H9 (cell line): ENCODE data around the gene TGFBR3L. TPM values are rescaled to one million over a fixed set of nuclear protein-coding genes. Genes with fewer than 3 reads are reported as not detected.

ENCODE experiments used
- DNase-seq: peaks from one replicate; pipeline ENCODE4 v3.0.0-alpha.2; 2017
- H2AFZ ChIP-seq: one replicate; pipeline ENCODE4 v1.6.1; 2013; ENCODE audit warnings: mild to moderate bottlenecking, low read length, control low read depth, moderate library complexity
- H2AK5ac ChIP-seq: 2 replicates; pipeline ENCODE4 v1.6.1; 2013; ENCODE audit warnings: low read length, control low read depth, mixed read lengths; ENCODE audit not compliant: insufficient read length
- H2BK120ac ChIP-seq: one replicate; pipeline ENCODE4 v1.6.1; 2013; ENCODE audit warnings: low read depth, mild to moderate bottlenecking, low read length, control low read depth, inconsistent platforms; ENCODE audit not compliant: poor library complexity, severe bottlenecking
- H2BK12ac ChIP-seq: 2 replicates; pipeline ENCODE4 v1.6.1; 2013; ENCODE audit warnings: low read length, control low read depth, mixed read lengths, low read depth; ENCODE audit not compliant: insufficient read length
- H2BK15ac ChIP-seq: 2 replicates; pipeline ENCODE4 v1.6.1; 2013; ENCODE audit warnings: low read depth, low read length, control low read depth
- H2BK20ac ChIP-seq: one replicate; pipeline ENCODE4 v1.6.1; 2013; ENCODE audit warnings: low read depth, mild to moderate bottlenecking, low read length, control low read depth, inconsistent platforms; ENCODE audit not compliant: poor library complexity, severe bottlenecking
- H2BK5ac ChIP-seq: 2 replicates; pipeline ENCODE4 v1.6.1; 2013; ENCODE audit warnings: low read length, control low read depth, mixed read lengths; ENCODE audit not compliant: insufficient read length
- H3K14ac ChIP-seq: 2 replicates; pipeline ENCODE4 v1.6.1; 2013; ENCODE audit warnings: low read length, control low read depth; ENCODE audit not compliant: insufficient read depth
- H3K18ac ChIP-seq: 2 replicates; pipeline ENCODE4 v1.6.1; 2013; ENCODE audit warnings: low read depth, mild to moderate bottlenecking, mixed read lengths, low read length, control low read depth; ENCODE audit not compliant: insufficient read length
- H3K23ac ChIP-seq: 2 replicates; pipeline ENCODE4 v1.6.1; 2013; ENCODE audit warnings: low read length, control low read depth, mixed read lengths, low read depth; ENCODE audit not compliant: insufficient read length
- H3K23me2 ChIP-seq: 2 replicates; pipeline ENCODE4 v1.6.1; 2013; ENCODE audit warnings: low read depth, mild to moderate bottlenecking, mixed read lengths, low read length, control low read depth; ENCODE audit not compliant: insufficient read length, poor library complexity, severe bottlenecking
- H3K27ac ChIP-seq: 2 replicates; pipeline ENCODE4 v1.5.1; 2013; ENCODE audit warnings: low read length, control low read depth, mixed read lengths, low read depth; ENCODE audit not compliant: insufficient read length
- H3K27me3 ChIP-seq: 2 replicates; pipeline ENCODE4 v1.6.1; 2013; ENCODE audit warnings: low read length, control low read depth, inconsistent platforms; ENCODE audit not compliant: insufficient read depth
- H3K4ac ChIP-seq: 2 replicates; pipeline ENCODE4 v1.6.1; 2013; ENCODE audit warnings: low read depth, mild to moderate bottlenecking, control low read depth, inconsistent platforms, low read length, moderate library complexity
- H3K4me1 ChIP-seq: 2 replicates; pipeline ENCODE4 v1.6.1; 2013; ENCODE audit warnings: low read length, control low read depth, inconsistent platforms; ENCODE audit not compliant: insufficient read depth
- H3K4me2 ChIP-seq: 2 replicates; pipeline ENCODE4 v1.6.1; 2013; ENCODE audit warnings: low read length, control low read depth, mixed read lengths; ENCODE audit not compliant: insufficient read length, insufficient read depth
- H3K56ac ChIP-seq: 2 replicates; pipeline ENCODE4 v1.6.1; 2013; ENCODE audit warnings: low read depth, mild to moderate bottlenecking, mixed read lengths, low read length, control low read depth; ENCODE audit not compliant: insufficient read length
- H3K79me1 ChIP-seq: 2 replicates; pipeline ENCODE4 v1.6.1; 2013; ENCODE audit warnings: low read depth, mild to moderate bottlenecking, moderate library complexity, low read length, control low read depth, inconsistent platforms; ENCODE audit not compliant: insufficient read depth, poor library complexity, severe bottlenecking
- H3K79me2 ChIP-seq: 2 replicates; pipeline ENCODE4 v1.6.1; 2013; ENCODE audit warnings: low read length, control low read depth, inconsistent platforms; ENCODE audit not compliant: insufficient read depth
- H3K9ac ChIP-seq: 2 replicates; pipeline ENCODE4 v1.6.1; 2013; ENCODE audit warnings: low read length, control low read depth, mixed read lengths; ENCODE audit not compliant: insufficient read length; ENCODE audit errors: extremely low read depth
- H3K9me3 ChIP-seq: one replicate; pipeline ENCODE4 v1.6.1; 2013; ENCODE audit warnings: low read depth, low read length, inconsistent platforms; ENCODE audit not compliant: control insufficient read depth
- H3T11ph ChIP-seq: one replicate; pipeline ENCODE4 v1.6.1; 2013; ENCODE audit warnings: mild to moderate bottlenecking, low read length, control low read depth, inconsistent platforms
- H4K20me1 ChIP-seq: one replicate; pipeline ENCODE4 v1.6.1; 2013; ENCODE audit not compliant: control insufficient read depth, insufficient read length, insufficient read depth
- H4K5ac ChIP-seq: 2 replicates; pipeline ENCODE4 v1.6.1; 2013; ENCODE audit warnings: low read depth, mild to moderate bottlenecking, mixed read lengths, low read length, control low read depth; ENCODE audit not compliant: insufficient read length
- H4K8ac ChIP-seq: replicated peaks from 2 replicates; pipeline ENCODE4 v1.6.1; 2013; ENCODE audit warnings: low read length, control low read depth, mixed read lengths, low read depth; ENCODE audit not compliant: insufficient read length
- H4K91ac ChIP-seq: 2 replicates; pipeline ENCODE4 v1.6.1; 2013; ENCODE audit warnings: low read depth, mild to moderate bottlenecking, moderate library complexity, mixed read lengths, low read length, control low read depth; ENCODE audit not compliant: insufficient read length
- H3K27ac Mint-ChIP-seq, 3 experiments: 2 replicates in 2 of 3; 3 replicates in 1 of 3; pipeline ENCODE4 v1.8.0; 2020 to 2021; ENCODE audit warnings: mixed read lengths in 3 of 3, mild to moderate bottlenecking in 1 of 3, moderate library complexity in 1 of 3
- H3K27me3 Mint-ChIP-seq: 2 replicates; pipeline ENCODE4 v1.8.0; 2021; ENCODE audit warnings: low read depth, mild to moderate bottlenecking, moderate library complexity, mixed read lengths
- H3K36me3 Mint-ChIP-seq, 3 experiments: 2 replicates in 2 of 3; 3 replicates in 1 of 3; pipeline ENCODE4 v1.8.0; 2020 to 2021; ENCODE audit warnings: low read depth in 3 of 3, mixed read lengths in 3 of 3; ENCODE audit not compliant: insufficient read depth in 1 of 3
- H3K4me1 Mint-ChIP-seq, 2 experiments: 2 replicates each; pipeline ENCODE4 v1.8.0; 2020; ENCODE audit warnings: mixed read lengths in 2 of 2
- H3K4me3 Mint-ChIP-seq, 2 experiments: 2 replicates in 1 of 2; 3 replicates in 1 of 2; pipeline ENCODE4 v1.8.0; 2020 to 2021; ENCODE audit warnings: mild to moderate bottlenecking in 2 of 2, mixed read lengths in 2 of 2, moderate library complexity in 1 of 2
- H3K9me3 Mint-ChIP-seq, 2 experiments: 2 replicates in 1 of 2; 3 replicates in 1 of 2; pipeline ENCODE4 v1.8.0; 2020; ENCODE audit warnings: mild to moderate bottlenecking in 2 of 2, mixed read lengths in 2 of 2, moderate library complexity in 1 of 2
- CTCF ChIP-seq: fragments of 200-600 bp; sonication (generic); conservative IDR thresholded peaks from 3 replicates; pipeline ENCODE4 v1.8.0; 2021; ENCODE audit warnings: antibody characterized with exemption, mild to moderate bottlenecking
- WGBS: extraction: QIAGEN DNeasy Blood & Tissue Kit; methylation state at CpG from one replicate; pipeline ENCODE4 v1.1.7; 2013; ENCODE audit warnings: missing lambda C conversion rate, low lambda C conversion rate, mixed read lengths; ENCODE audit not compliant: insufficient read length; ENCODE audit errors: extremely low coverage; 5-methylcytosine and 5-hydroxymethylcytosine counted together
- total RNA-seq: library from RNA; stranded (reverse); gene quantifications from 2 replicates; pipeline ENCODE4 v1.2.1, GENCODE V29; 2021

The TGFBR3L gene
- total RNA-seq, 1 experiment from 2014 or later = 5.5 TPM

DNA sequence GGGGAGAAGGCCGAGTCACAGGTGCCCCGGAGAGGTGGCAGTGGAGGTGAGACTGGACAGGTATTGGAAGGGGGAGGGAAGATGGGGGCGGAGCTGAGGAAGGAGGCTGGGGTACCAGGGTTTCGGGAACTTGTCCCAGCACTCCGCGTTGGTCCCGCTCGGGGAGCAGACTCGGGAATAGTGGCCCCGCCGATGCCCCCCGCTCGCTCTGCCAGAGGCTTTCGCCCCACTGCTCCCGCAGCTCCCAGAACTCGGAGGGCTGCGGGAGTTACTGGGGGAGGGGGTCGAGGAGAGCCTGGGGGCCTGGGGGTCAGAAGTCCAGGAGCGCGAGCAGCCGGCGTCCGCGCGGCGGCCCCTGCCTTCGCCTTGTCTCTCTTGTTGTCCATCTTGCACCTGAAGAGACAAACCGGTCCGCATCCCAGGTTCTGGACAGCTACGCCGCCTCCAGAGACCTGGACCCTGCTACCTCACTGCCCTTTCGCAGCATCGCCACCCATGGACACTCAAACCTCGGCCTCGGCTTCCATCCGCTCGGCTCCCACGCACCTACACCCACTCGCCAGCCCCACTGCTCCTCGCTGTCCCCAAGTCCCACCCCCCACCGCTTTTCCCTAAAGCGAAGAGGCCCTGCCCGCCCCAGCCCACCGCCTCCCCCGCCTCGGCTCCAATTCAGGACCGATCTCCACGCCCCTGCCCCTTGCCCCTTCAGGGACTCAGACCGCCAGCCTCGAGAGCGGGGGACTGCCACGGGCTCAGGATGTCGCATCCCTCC, 41.1 kb upstream of the TGFBR3L start:
- Histone ChIP-seq H3K18ac (peak overlapping the region; percentile 75), H2AK5ac (no peak overlapping the region), H3K9ac (peak overlapping the region; percentile 20), H3K4me2 (peak overlapping the region; percentile 71), H2AFZ (no peak overlapping the region), H4K8ac (no peak overlapping the region), H3K27me3 (peaks cover 1% of the 10 kb centered on the region; the same call in 1 of the 2 replicates), H3K14ac (peak overlapping the region; percentile 88), H4K91ac (no peak overlapping the region), H3K27ac (no peak overlapping the region), H2BK120ac (no peak overlapping the region), H3T11ph (no peak overlapping the region), H3K56ac (no peak overlapping the region), H4K20me1 (no peaks in the 10 kb centered on the region), H3K23me2 (peaks cover 19% of the 10 kb centered on the region), H2BK20ac (no peak overlapping the region), H2BK5ac (no peak overlapping the region), H3K79me1 (no peaks in the 10 kb centered on the region), H3K9me3 (no peaks in the 10 kb centered on the region), H4K5ac (no peak overlapping the region), H2BK15ac (no peak overlapping the region), H3K4me1 (no peaks in the 10 kb centered on the region; the same call in 1 of the 2 replicates), H3K23ac (no peak overlapping the region), H2BK12ac (no peak overlapping the region), H3K4ac (no peak overlapping the region), H3K79me2 (no peaks in the 10 kb centered on the region)
- no peak for TF ChIP-seq CTCF
- H3K27me3 Mint-ChIP-seq = peaks cover 12% of the 10 kb centered on the region
- peaks cover 0 to 6% (median 5%) of the 10 kb centered on the region in 3 experiments; a peak in 4 of 7 replicates for H3K36me3 Mint-ChIP-seq
- peaks cover 17 to 27% of the 10 kb centered on the region in 2 experiments for H3K4me1 Mint-ChIP-seq
- H3K27ac Mint-ChIP-seq = peak overlapping the region in 1 of 3 experiments; percentile 82; a peak in 1 of 7 replicates
- DNase-seq = no peak
- no peaks in the 10 kb centered on the region for H3K9me3 Mint-ChIP-seq
- H3K4me3 Mint-ChIP-seq = peak overlapping the region; percentile 82 to 97
- no CpG with 5 or more reads among the region's 53 CpGs for WGBS
